ENCODE measurements around the gene RRP1. TPM values are rescaled to one million over a fixed set of nuclear protein-coding genes. Genes with fewer than 3 reads are reported as not detected.

RRP1 gene
- total RNA-seq, 4 donors from 2014 or later: 19.0 to 25.2 (median 20.8) TPM

- 70 to 80% methylated on average over 7 to 11 of the region's 17 CpGs for WGBS, 2 donors (ENCODE audit: low coverage in 1 of 2)
- no peak overlapping the region for H3K4me3 ChIP-seq
- no peaks in the 10 kb centered on the region for H3K36me3 ChIP-seq
- H3K27me3 ChIP-seq: no peaks in the 10 kb centered on the region
- no peaks in the 10 kb centered on the region for H3K9me3 ChIP-seq
- H3K27ac ChIP-seq: no peak overlapping the region
- no peaks in the 10 kb centered on the region for H3K4me1 ChIP-seq
- TF ChIP-seq POLR2A (IDR thresholded peaks at IDR 0.05) (no peak), EP300 (IDR thresholded peaks at IDR 0.05) (no peak), POLR2AphosphoS5 (IDR thresholded peaks at IDR 0.05) (no peak)
- TF ChIP-seq, protein P1, sequence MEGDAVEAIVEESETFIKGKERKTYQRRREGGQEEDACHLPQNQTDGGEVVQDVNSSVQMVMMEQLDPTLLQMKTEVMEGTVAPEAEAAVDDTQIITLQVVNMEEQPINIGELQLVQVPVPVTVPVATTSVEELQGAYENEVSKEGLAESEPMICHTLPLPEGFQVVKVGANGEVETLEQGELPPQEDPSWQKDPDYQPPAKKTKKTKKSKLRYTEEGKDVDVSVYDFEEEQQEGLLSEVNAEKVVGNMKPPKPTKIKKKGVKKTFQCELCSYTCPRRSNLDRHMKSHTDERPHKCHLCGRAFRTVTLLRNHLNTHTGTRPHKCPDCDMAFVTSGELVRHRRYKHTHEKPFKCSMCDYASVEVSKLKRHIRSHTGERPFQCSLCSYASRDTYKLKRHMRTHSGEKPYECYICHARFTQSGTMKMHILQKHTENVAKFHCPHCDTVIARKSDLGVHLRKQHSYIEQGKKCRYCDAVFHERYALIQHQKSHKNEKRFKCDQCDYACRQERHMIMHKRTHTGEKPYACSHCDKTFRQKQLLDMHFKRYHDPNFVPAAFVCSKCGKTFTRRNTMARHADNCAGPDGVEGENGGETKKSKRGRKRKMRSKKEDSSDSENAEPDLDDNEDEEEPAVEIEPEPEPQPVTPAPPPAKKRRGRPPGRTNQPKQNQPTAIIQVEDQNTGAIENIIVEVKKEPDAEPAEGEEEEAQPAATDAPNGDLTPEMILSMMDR (IDR thresholded peaks at IDR 0.05): no peak
- ATAC-seq: no peak
Observed at GRCh38 chr21:43783098-43783700, 6.2 kb upstream of the RRP1 start.

DNA sequence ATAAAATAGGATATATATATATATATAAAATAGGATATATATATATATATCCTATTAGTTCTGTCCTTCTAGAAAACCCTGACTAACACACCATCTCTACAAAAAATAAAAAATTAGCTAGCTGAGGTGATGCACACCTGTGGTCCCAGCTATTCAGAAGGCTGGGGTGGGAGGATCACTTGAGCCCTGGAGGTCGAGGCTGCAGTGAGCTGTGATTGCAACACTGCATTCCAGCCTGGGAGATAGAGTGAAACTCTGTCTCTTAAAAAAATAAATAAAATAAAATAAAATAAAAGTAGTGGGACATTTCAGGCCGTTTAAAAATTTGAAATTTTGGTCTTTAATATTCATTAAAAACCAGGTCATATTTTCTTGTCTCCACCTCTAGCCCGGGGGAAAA, 4.2 kb upstream of the RRP1 start:
- TF ChIP-seq POLR2A (IDR thresholded peaks at IDR 0.05) (no peak), POLR2AphosphoS5 (IDR thresholded peaks at IDR 0.05) (no peak)
- 39 to 54% methylated on average over 3 of the region's 3 CpGs for WGBS, 2 donors (ENCODE audit: low coverage in 1 of 2)

DNA sequence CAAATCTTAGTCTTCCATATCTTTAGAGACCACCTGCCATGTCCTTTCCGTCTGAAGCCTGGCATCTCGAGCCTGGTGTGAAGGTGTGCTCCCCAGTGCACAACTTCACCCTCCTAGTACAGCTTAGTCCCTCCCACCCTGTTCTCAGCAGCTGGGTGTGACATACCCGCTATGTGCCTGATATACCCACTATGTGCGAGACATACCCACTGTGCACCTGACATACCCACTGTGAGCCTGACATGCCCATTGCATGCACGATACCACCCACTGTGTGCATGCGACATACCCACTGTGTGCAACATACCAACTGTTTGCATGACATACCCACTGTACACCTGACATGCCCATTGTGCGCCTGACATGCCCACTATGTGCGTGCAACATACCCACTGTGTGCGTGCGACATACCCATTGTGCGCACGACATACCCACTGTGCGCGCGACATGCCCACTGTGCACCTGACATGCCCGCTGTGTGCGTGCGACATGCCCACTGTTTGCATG, 3.0 kb upstream of the RRP1 start:
- H3K27me3 ChIP-seq: no peaks in the 10 kb centered on the region
- H3K36me3 ChIP-seq: peaks cover 0 to 2% of the 10 kb centered on the region in 2 donors
- 80 to 86% methylated on average over 16 to 18 of the region's 18 CpGs for WGBS, 2 donors (ENCODE audit: low coverage in 1 of 2)
- H3K4me1 ChIP-seq: peaks cover 2 to 25% (median 7%) of the 10 kb centered on the region in 3 donors
- no peaks in the 10 kb centered on the region for H3K9me3 ChIP-seq
- TF ChIP-seq POLR2AphosphoS5 (IDR thresholded peaks at IDR 0.05) (no peak), EP300 (IDR thresholded peaks at IDR 0.05) (no peak), POLR2A (IDR thresholded peaks at IDR 0.05) (no peak)
- TF ChIP-seq, protein P1 (IDR thresholded peaks at IDR 0.05): no peak
- ATAC-seq: no peak
- no peak overlapping the region for H3K27ac ChIP-seq
- H3K4me3 ChIP-seq: no peak overlapping the region

More for the DNA sequence above, 4.2 kb upstream of the RRP1 start:
- H3K27me3 ChIP-seq: no peaks in the 10 kb centered on the region
- no peaks in the 10 kb centered on the region for H3K36me3 ChIP-seq
- H3K9me3 ChIP-seq: no peaks in the 10 kb centered on the region
- H3K27ac ChIP-seq: no peak overlapping the region
- ATAC-seq: no peak
- peaks cover 0 to 13% (median 2%) of the 10 kb centered on the region in 3 donors for H3K4me1 ChIP-seq
- H3K4me3 ChIP-seq: no peak overlapping the region

DNA sequence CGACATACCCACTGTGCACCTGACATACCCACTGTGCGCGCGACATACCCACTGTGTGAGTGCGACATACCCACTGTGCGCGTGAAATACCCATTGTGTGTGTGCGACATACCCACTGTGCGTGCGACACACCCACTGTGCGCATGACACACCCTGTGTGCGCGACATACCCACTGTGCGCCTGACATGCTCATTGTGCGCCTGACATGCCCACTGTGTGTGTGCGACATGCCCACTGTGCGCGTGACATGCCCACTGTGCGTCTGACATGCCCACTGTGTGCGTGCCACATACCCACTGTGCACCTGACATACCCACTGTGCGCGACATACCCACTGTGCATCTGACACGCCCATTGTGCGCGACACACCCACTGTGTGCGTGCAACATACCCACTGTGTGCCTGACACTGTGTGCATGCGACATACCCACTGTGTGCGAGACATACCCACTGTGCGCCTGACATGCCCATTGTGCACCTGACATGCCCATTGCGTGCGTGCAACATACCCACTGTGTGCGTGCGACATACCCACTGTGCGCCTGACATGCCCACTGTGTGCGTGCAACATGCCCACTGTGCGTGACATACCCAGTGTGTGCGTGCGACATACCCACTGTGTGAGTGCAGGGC, 2.5 kb upstream of the RRP1 start:
- H3K9me3 ChIP-seq: no peaks in the 10 kb centered on the region
- H3K27ac ChIP-seq: no peak overlapping the region
- H3K36me3 ChIP-seq: peaks cover 0 to 7% of the 10 kb centered on the region in 2 donors
- ATAC-seq: no peak
- H3K27me3 ChIP-seq: no peaks in the 10 kb centered on the region
- TF ChIP-seq EP300 (IDR thresholded peaks at IDR 0.05): no peak
- no peak for TF ChIP-seq POLR2AphosphoS5 (IDR thresholded peaks at IDR 0.05)
- no peak for TF ChIP-seq POLR2A (IDR thresholded peaks at IDR 0.05)
- TF ChIP-seq, protein P1 (IDR thresholded peaks at IDR 0.05): no peak
- H3K4me1 ChIP-seq: peaks cover 2 to 27% (median 7%) of the 10 kb centered on the region in 3 donors
- H3K4me3 ChIP-seq: no peak overlapping the region
- WGBS, 2 donors (ENCODE audit: low coverage in 1 of 2): 94 to 95% methylated on average over 20 to 21 of the region's 38 CpGs

DNA sequence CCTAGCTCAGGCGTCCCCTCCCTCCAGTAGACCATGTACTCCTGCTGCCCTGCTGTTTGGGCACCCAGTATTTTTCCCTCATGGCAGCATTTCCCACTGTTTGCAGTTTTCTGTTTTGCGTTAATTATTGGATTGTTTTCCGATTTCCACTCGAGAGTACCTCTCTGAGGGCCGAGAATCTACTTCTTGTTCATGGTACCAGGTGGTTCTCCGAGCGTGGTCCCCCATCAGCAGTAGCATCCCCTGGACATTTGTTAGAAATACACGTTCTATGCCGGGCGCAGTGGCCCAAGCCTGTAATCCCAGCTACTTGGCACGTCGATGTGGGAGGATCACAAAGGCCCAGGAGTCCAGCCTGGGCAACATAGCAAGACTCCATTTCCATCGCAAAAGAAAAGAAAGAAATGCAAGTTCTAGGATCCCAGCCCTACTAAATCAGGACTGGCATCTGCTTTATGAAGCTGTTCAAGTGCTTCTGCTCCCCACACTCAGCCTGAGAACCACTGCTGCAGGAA, 690 bp downstream of the RRP1 start:
- Histone ChIP-seq H3K9me3 (no peaks in the 10 kb centered on the region), H3K27ac (peak overlapping the region in 2 of 4 donors; percentile 85 to 88), H3K4me3 (peak overlapping the region; percentile 59 to 99), H3K36me3 (peaks cover 0 to 39% of the 10 kb centered on the region in 2 donors), H3K27me3 (no peaks in the 10 kb centered on the region), H3K4me1 (peaks cover 2 to 27% (median 7%) of the 10 kb centered on the region in 3 donors)
- no peak for ATAC-seq
- TF ChIP-seq, protein P1 (IDR thresholded peaks at IDR 0.05): no peak
- no peak for TF ChIP-seq POLR2A (IDR thresholded peaks at IDR 0.05)
- TF ChIP-seq EP300 (IDR thresholded peaks at IDR 0.05): no peak
- no peak for TF ChIP-seq POLR2AphosphoS5 (IDR thresholded peaks at IDR 0.05)
- WGBS, 2 donors (ENCODE audit: low coverage in 1 of 2): 8 to 26% methylated on average over 3 to 8 of the region's 13 CpGs
